ENCODE results near the gene PNPLA1.

Gene PNPLA1

GRCh38 chr6:36246506-36247268 is 23.2 kb upstream of the PNPLA1 start:
- no peak for DNase-seq

- no peak for DNase-seq
Observed at GRCh38 chr6:36247693-36248092, 22.2 kb upstream of the PNPLA1 start.

- DNase-seq, result no peak
Observed at GRCh38 chr6:36248980-36249379, 20.9 kb upstream of the PNPLA1 start.

- DNase-seq, result no peak
Observed at GRCh38 chr6:36249536-36249935, 20.3 kb upstream of the PNPLA1 start.

- no peak for DNase-seq
Observed at GRCh38 chr6:36252005-36252404, 17.9 kb upstream of the PNPLA1 start.

- no peak for DNase-seq
Observed at GRCh38 chr6:36263390-36264000, 6.4 kb upstream of the PNPLA1 start.

- no peak for DNase-seq
Observed at GRCh38 chr6:36265744-36266143, 4.1 kb upstream of the PNPLA1 start.

GRCh38 chr6:36266913-36267644 is 2.8 kb upstream of the PNPLA1 start:
- no peak for DNase-seq

GRCh38 chr6:36267731-36268477 is 2.0 kb upstream of the PNPLA1 start:
- DNase-seq, result no peak

- no peak for DNase-seq
Observed at GRCh38 chr6:36268478-36269275, 1.2 kb upstream of the PNPLA1 start.

- no peak for DNase-seq
Observed at GRCh38 chr6:36272234-36272633, 2.4 kb downstream of the PNPLA1 start.

- DNase-seq, result no peak
Observed at GRCh38 chr6:36273067-36273466, 3.2 kb downstream of the PNPLA1 start.

GRCh38 chr6:36273802-36274514 is 4.1 kb downstream of the PNPLA1 start:
- no peak for DNase-seq

- DNase-seq, result no peak
Observed at GRCh38 chr6:36276581-36277536, 7.0 kb downstream of the PNPLA1 start.

GRCh38 chr6:36277946-36278470 is 8.1 kb downstream of the PNPLA1 start:
- DNase-seq, result no peak

GRCh38 chr6:36280467-36280866 is 10.6 kb downstream of the PNPLA1 start:
- no peak for DNase-seq

GRCh38 chr6:36280983-36281382 is 11.1 kb downstream of the PNPLA1 start:
- no peak for DNase-seq

- DNase-seq, result no peak
Observed at GRCh38 chr6:36283608-36284007, 13.7 kb downstream of the PNPLA1 start.

- no peak for DNase-seq
Observed at GRCh38 chr6:36284359-36284758, 14.5 kb downstream of the PNPLA1 start.

GRCh38 chr6:36285187-36285671 is 15.4 kb downstream of the PNPLA1 start:
- DNase-seq, result no peak
